ENCODE data around the gene MS4A10. TPM values are rescaled to one million over a fixed set of nuclear protein-coding genes. Genes with fewer than 3 reads are reported as not detected.

The MS4A10 gene
- total and polyA plus RNA-seq, 2 donors (not counting 1 experiment from before 2014, with no cell fraction given): not detected

- Histone ChIP-seq H3K9ac (ENCODE audit: low read length) (no peak overlapping the region), H3K36me3 (replicated peaks in 1 of 2; ENCODE audit: control extremely low read depth in 1 of 2, control insufficient read depth in 1 of 2, extremely low read depth in 1 of 2, insufficient read depth in 2 of 2, low read length in 1 of 2) (peaks cover 0 to 46% of the 10 kb centered on the region in 2 experiments), H3K27ac (ENCODE audit: low read length in 2 of 2) (no peak overlapping the region), H3K79me2 (ENCODE audit: control insufficient read depth, insufficient read depth, low read length) (peaks cover 13% of the 10 kb centered on the region), H3K4me1 (ENCODE audit: control insufficient read depth in 2 of 2, insufficient read depth in 2 of 2, low read length in 2 of 2) (peaks cover 18 to 20% of the 10 kb centered on the region in 2 donors), H2AFZ (ENCODE audit: insufficient read depth, low read depth, low read length, poor library complexity, severe bottlenecking) (no peak overlapping the region), H4K20me1 (ENCODE audit: control insufficient read depth, insufficient read depth, low read length, poor library complexity, severe bottlenecking) (no peaks in the 10 kb centered on the region), H3K27me3 (replicated peaks in 1 of 4; ENCODE audit: control extremely low read depth in 1 of 4, control insufficient read depth in 3 of 4, insufficient read depth in 4 of 4, low read length in 3 of 4) (no peaks in the 10 kb centered on the region), H3K4me2 (replicated peaks; ENCODE audit: low read depth, low read length, poor library complexity, severe bottlenecking) (no peak overlapping the region), H3K4me3 (ENCODE audit: control extremely low read depth in 1 of 5, extremely low read depth in 1 of 5, insufficient read depth in 1 of 5, low read depth in 2 of 5, low read length in 4 of 5) (no peak overlapping the region), H3K9me3 (ENCODE audit: control extremely low read depth in 1 of 3, control insufficient read depth in 2 of 3, insufficient read depth in 1 of 3, low read length in 2 of 3) (no peaks in the 10 kb centered on the region)
- H3K27me3 Mint-ChIP-seq: no peaks in the 10 kb centered on the region
- ChIA-PET CTCF (no interaction called here), POLR2A (no interaction called here)
- no peak for ATAC-seq (ENCODE audit: low read depth)
- H3K9me3 Mint-ChIP-seq (ENCODE audit: insufficient read depth): no peaks in the 10 kb centered on the region
- intact Hi-C loops (cut with micrococcal nuclease): no loop called here
- TF ChIP-seq CTCF (IDR thresholded peaks at IDR 0.05): no peak
- TF ChIP-seq EZH2 (IDR thresholded peaks at IDR 0.05; ENCODE audit: borderline replicate concordance, insufficient read depth, low read depth, low read length, poor library complexity, severe bottlenecking): no peak
- H3K4me1 Mint-ChIP-seq: peaks cover 26% of the 10 kb centered on the region
- no peak for DNase-seq
- H3K27ac Mint-ChIP-seq: no peak overlapping the region
- 91% methylated on average over 12 of the region's 12 CpGs for WGBS (ENCODE audit: insufficient coverage)
- H3K4me3 Mint-ChIP-seq: no peak overlapping the region
Observed at GRCh38 chr11:60847896-60848295, 62.8 kb downstream of the MS4A10 start.

- H3K4me1 Mint-ChIP-seq: peaks cover 18% of the 10 kb centered on the region
- H2AFZ ChIP-seq (ENCODE audit: insufficient read depth, low read depth, low read length, poor library complexity, severe bottlenecking): no peak overlapping the region
- H3K27me3 Mint-ChIP-seq: no peaks in the 10 kb centered on the region
- peaks cover 10 to 12% of the 10 kb centered on the region in 2 donors for H3K4me1 ChIP-seq (ENCODE audit: control insufficient read depth in 2 of 2, insufficient read depth in 2 of 2, low read length in 2 of 2)
- H3K4me3 ChIP-seq (ENCODE audit: control extremely low read depth in 1 of 5, extremely low read depth in 1 of 5, insufficient read depth in 1 of 5, low read depth in 2 of 5, low read length in 4 of 5): no peak overlapping the region
- H3K27me3 ChIP-seq (replicated peaks in 1 of 4; ENCODE audit: control extremely low read depth in 1 of 4, control insufficient read depth in 3 of 4, insufficient read depth in 4 of 4, low read length in 3 of 4): no peaks in the 10 kb centered on the region
- CTCF ChIA-PET: interaction anchor here (0.9 to 1.0 kb wide), 2 partner anchors 17 to 20 kb away, joined by 3 to 4 read pairs; no protein-coding TSS in a partner anchor
- no peaks in the 10 kb centered on the region for H3K9me3 Mint-ChIP-seq (ENCODE audit: insufficient read depth)
- no peak overlapping the region for H3K27ac Mint-ChIP-seq
- ATAC-seq (ENCODE audit: low read depth) (no peak), DNase-seq (no peak)
- 89% methylated on average over 10 of the region's 10 CpGs for whole genome bisulfite sequencing (ENCODE audit: insufficient coverage)
- H3K4me2 ChIP-seq (replicated peaks; ENCODE audit: low read depth, low read length, poor library complexity, severe bottlenecking): no peak overlapping the region
- H3K4me3 Mint-ChIP-seq: no peak overlapping the region
- no peak overlapping the region for H3K27ac ChIP-seq (ENCODE audit: low read length in 2 of 2)
- no peaks in the 10 kb centered on the region for H3K9me3 ChIP-seq (ENCODE audit: control extremely low read depth in 1 of 3, control insufficient read depth in 2 of 3, insufficient read depth in 1 of 3, low read length in 2 of 3)
- H3K9ac ChIP-seq (ENCODE audit: low read length): no peak overlapping the region
- H3K36me3 ChIP-seq (replicated peaks in 1 of 2; ENCODE audit: control extremely low read depth in 1 of 2, control insufficient read depth in 1 of 2, extremely low read depth in 1 of 2, insufficient read depth in 2 of 2, low read length in 1 of 2): peaks cover 0 to 46% of the 10 kb centered on the region in 2 experiments
- no peaks in the 10 kb centered on the region for H4K20me1 ChIP-seq (ENCODE audit: control insufficient read depth, insufficient read depth, low read length, poor library complexity, severe bottlenecking)
- TF ChIP-seq EZH2 (IDR thresholded peaks at IDR 0.05; ENCODE audit: borderline replicate concordance, insufficient read depth, low read depth, low read length, poor library complexity, severe bottlenecking) (no peak), CTCF (IDR thresholded peaks at IDR 0.05) (no peak)
- H3K79me2 ChIP-seq (ENCODE audit: control insufficient read depth, insufficient read depth, low read length): peaks cover 6% of the 10 kb centered on the region
- intact Hi-C loops (cut with micrococcal nuclease): no loop called here
- POLR2A ChIA-PET: no interaction called here
Observed at GRCh38 chr11:60848714-60849151, 63.6 kb downstream of the MS4A10 start.

All from B cell (primary cell).